T-helper 17 cell (primary cell): ENCODE data around the gene CASD1. TPM values are rescaled to one million over a fixed set of nuclear protein-coding genes. Genes with fewer than 3 reads are reported as not detected.
A peak's percentile ranks its signal among the peaks of the same experiment; 100 is the strongest.

Experiments used
- ATAC-seq: fragments of 150-1000 bp; cut with Tn5 transposase; 2 replicates; pipeline ENCODE4 v1.10.0; 2021; ENCODE audit warnings: mild to moderate bottlenecking, moderate library complexity
- DNase-seq, 3 donors: peaks; one replicate each; pipeline versions ENCODE4 v3.0.0 to v3.0.0-alpha.2; 2020 to 2021
- H3K9me3 ChIP-seq: one replicate; pipeline ENCODE4 v1.7.0; 2013; ENCODE audit warnings: low read length, mild to moderate bottlenecking; ENCODE audit not compliant: control insufficient read depth, poor library complexity, severe bottlenecking
- H3K27ac Mint-ChIP-seq: one replicate; pipeline ENCODE4 v1.8.0; 2022; ENCODE audit warnings: mild to moderate bottlenecking, moderate library complexity, mixed read lengths
- H3K27me3 Mint-ChIP-seq: one replicate; pipeline ENCODE4 v1.8.0; 2022; ENCODE audit warnings: mixed read lengths
- H3K36me3 Mint-ChIP-seq: one replicate; pipeline ENCODE4 v1.8.0; 2022; ENCODE audit warnings: low read depth, mixed read lengths
- H3K4me1 Mint-ChIP-seq: one replicate; pipeline ENCODE4 v1.8.0; 2022; ENCODE audit warnings: mild to moderate bottlenecking, mixed read lengths
- H3K4me3 Mint-ChIP-seq: one replicate; pipeline ENCODE4 v1.8.0; 2022; ENCODE audit warnings: mild to moderate bottlenecking, moderate library complexity, mixed read lengths
- total RNA-seq, 4 donors: library from RNA in 2 of 4; stranded (reverse) in 2 of 4; gene quantifications; one replicate each; pipeline ENCODE4 v1.2.3 and lab custom pipeline; 2022 to 2026

CASD1 gene
- total RNA-seq, 2 donors from 2014 or later: 18.4 to 22.9 TPM

DNA sequence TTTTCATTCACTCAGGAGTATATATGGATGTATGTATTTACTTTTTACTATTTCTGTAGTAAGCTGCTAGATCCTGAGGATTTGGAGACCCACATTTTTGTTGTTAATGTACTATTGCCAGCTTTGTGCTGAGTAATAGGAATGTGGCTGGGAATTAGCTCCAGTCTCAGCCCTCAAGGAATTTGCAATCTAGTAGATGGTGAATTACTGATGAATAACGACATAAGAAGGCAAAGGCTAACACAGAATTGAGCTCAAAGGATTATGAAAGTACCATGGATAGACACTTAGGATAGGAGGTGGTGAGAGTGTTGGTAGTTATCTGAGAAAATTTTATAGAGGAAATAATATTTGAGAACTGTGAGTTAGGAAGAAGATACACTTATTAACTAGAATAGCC lies 19.9 kb downstream of the CASD1 start:
- Mint-ChIP-seq H3K4me3 (no peak overlapping the region), H3K36me3 (peaks cover 9% of the 10 kb centered on the region), H3K27ac (no peak overlapping the region), H3K4me1 (peaks cover 6% of the 10 kb centered on the region), H3K27me3 (no peaks in the 10 kb centered on the region)
- ATAC-seq (no peak), DNase-seq (no peak)
- H3K9me3 ChIP-seq: no peaks in the 10 kb centered on the region

DNA sequence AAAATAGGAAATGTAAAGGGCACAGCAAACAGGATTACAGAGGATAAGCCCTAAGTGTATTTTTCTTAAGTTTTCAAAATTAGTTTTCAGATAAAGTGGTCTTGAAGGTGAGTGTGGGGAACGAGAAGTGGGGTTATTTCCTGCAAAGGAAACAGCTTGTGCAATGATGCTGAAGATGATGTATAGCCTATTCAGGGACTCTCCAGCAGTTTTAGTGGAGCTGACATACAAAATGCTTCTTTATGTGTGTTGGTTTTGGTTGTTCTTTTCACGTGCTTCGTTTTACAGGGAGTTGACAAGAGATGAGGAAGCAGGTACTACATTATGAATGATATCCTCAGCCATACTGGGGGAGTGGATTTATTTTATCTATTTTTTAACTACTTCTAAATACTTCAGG lies 20.5 kb downstream of the CASD1 start:
- ATAC-seq: no peak
- H3K9me3 ChIP-seq: no peaks in the 10 kb centered on the region
- no peak for DNase-seq
- H3K36me3 Mint-ChIP-seq: peaks cover 7% of the 10 kb centered on the region
- no peaks in the 10 kb centered on the region for H3K27me3 Mint-ChIP-seq
- H3K4me1 Mint-ChIP-seq: peaks cover 6% of the 10 kb centered on the region
- no peak overlapping the region for H3K4me3 Mint-ChIP-seq
- H3K27ac Mint-ChIP-seq: no peak overlapping the region

DNA sequence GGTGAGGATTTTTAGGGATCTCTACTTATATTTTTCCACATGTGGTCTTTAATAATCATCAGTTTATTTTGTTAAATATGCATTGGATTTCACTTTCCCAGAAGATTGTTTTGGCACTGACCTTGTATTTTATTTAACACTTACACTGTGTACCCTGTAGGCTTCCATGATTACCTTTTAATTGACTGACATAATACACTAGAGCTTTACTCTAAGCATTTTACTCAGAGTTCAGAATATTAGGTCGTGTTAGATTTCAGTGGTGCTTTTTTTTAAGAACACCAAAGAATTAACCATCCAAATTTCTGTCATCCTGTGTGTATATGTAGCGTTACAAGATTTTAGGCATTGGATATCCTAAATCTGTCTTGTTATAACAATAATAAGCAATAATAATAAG lies 23.1 kb downstream of the CASD1 start:
- Mint-ChIP-seq H3K4me1 (peaks cover 1% of the 10 kb centered on the region), H3K36me3 (peaks cover 2% of the 10 kb centered on the region), H3K27ac (peak overlapping the region; percentile 16), H3K4me3 (no peak overlapping the region), H3K27me3 (no peaks in the 10 kb centered on the region)
- DNase-seq (no peak), ATAC-seq (no peak)
- no peaks in the 10 kb centered on the region for H3K9me3 ChIP-seq

- no peaks in the 10 kb centered on the region for H3K9me3 ChIP-seq
- no peak overlapping the region for H3K27ac Mint-ChIP-seq
- H3K4me1 Mint-ChIP-seq: peaks cover 3% of the 10 kb centered on the region
- no peak for DNase-seq
- H3K4me3 Mint-ChIP-seq: no peak overlapping the region
- H3K27me3 Mint-ChIP-seq: no peaks in the 10 kb centered on the region
- H3K36me3 Mint-ChIP-seq: peaks cover 6% of the 10 kb centered on the region
- no peak for ATAC-seq
Measured at GRCh38 chr7:94540428-94540827, 30.8 kb downstream of the CASD1 start.

DNA sequence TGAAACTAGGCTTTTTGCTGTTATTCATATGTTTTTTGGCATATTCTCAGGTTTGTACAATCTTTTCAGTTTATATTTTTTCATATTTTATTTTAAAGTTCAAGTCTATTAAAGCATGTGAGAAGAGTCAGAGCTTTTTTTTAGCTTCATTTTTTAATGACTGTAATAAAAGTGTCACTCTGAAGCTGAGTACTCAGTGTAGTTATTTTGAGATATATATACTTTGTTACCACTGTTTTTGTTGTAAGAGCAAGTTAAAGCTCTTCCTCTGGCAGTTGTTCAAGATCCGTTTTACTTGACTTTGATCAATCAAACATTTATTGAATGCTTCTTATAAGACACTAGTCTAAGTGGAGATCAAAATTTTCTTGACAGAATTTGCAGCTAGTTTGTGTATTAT lies 37.5 kb downstream of the CASD1 start:
- no peaks in the 10 kb centered on the region for H3K9me3 ChIP-seq
- Mint-ChIP-seq H3K4me3 (no peak overlapping the region), H3K4me1 (no peaks in the 10 kb centered on the region), H3K27ac (no peak overlapping the region), H3K27me3 (no peaks in the 10 kb centered on the region), H3K36me3 (peaks cover 10% of the 10 kb centered on the region)
- DNase-seq (no peak), ATAC-seq (no peak)

DNA sequence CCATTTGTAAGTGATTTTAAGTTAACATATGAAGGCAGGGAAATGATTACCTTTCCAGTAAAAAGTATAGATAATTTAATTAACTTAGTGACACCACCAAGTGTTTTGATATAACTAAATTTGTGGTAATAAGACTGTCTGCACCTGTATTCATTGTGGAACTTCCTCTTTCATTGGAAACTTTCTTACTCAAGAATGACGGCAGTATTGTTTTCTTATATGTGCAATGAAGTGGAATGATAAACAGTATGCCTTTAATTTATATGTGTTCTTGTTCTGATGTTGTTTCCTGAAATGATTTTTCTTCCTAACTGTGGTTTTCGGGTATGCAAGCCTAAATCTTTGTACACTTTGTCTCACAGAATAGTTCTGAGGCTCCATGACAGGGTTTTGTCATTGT lies 46.4 kb downstream of the CASD1 start:
- Mint-ChIP-seq H3K27me3 (no peaks in the 10 kb centered on the region), H3K4me3 (no peak overlapping the region), H3K4me1 (no peaks in the 10 kb centered on the region)

GRCh38 chr7:94557215-94557614 lies 47.6 kb downstream of the CASD1 start:
- H3K9me3 ChIP-seq: no peaks in the 10 kb centered on the region
- H3K36me3 Mint-ChIP-seq: peaks cover 6% of the 10 kb centered on the region
- H3K4me1 Mint-ChIP-seq: no peaks in the 10 kb centered on the region
- no peak overlapping the region for H3K27ac Mint-ChIP-seq
- DNase-seq: no peak
- no peak overlapping the region for H3K4me3 Mint-ChIP-seq
- H3K27me3 Mint-ChIP-seq: no peaks in the 10 kb centered on the region
- ATAC-seq: no peak

More for the DNA sequence above, 46.4 kb downstream of the CASD1 start:
- no peak overlapping the region for H3K27ac Mint-ChIP-seq
- H3K9me3 ChIP-seq: no peaks in the 10 kb centered on the region
- peak; percentile 21 for ATAC-seq
- no peak for DNase-seq
- peaks cover 7% of the 10 kb centered on the region for H3K36me3 Mint-ChIP-seq

GRCh38 chr7:94559972-94560371 lies 50.4 kb downstream of the CASD1 start:
- H3K9me3 ChIP-seq: no peaks in the 10 kb centered on the region
- Mint-ChIP-seq H3K36me3 (peaks cover 2% of the 10 kb centered on the region), H3K4me1 (no peaks in the 10 kb centered on the region), H3K27me3 (no peaks in the 10 kb centered on the region), H3K4me3 (no peak overlapping the region), H3K27ac (no peak overlapping the region)
- DNase-seq: no peak
- ATAC-seq: no peak

DNA sequence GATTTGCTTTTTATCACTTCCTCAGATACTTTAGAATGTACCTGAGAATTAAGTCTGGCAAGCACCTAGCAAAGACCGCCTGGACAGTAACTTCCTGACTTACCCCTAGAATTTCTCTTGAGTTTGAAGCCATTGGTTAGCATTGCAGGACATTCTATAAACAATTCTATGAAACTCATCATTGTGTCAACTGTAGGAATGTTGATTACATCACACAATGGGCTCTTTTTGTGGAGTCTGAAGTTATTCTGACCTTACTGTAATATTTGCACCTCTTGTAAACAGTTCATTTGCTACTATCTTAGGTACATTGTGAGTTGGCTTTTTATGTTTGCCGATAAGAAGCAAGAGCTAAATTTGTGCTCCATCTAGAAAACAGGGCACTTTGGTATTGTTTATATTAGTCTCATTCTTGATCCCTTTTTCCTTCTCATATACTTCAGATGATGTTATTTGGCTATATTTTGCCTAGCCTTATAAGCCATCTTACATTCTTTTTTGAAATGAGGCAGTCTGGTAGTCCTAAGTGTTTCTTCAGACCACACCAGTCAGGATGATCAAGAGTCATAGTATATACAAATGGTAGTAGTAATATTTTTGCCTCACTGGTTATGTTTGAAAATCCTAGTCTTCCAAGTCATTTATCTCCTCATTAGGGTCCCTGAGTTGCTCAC lies 52.4 kb downstream of the CASD1 start:
- Mint-ChIP-seq H3K4me3 (no peak overlapping the region), H3K36me3 (peaks cover 2% of the 10 kb centered on the region), H3K27ac (no peak overlapping the region), H3K27me3 (no peaks in the 10 kb centered on the region), H3K4me1 (no peaks in the 10 kb centered on the region)
- no peak for DNase-seq
- ATAC-seq: no peak
- H3K9me3 ChIP-seq: no peaks in the 10 kb centered on the region

- no peak overlapping the region for H3K27ac Mint-ChIP-seq
- no peaks in the 10 kb centered on the region for H3K9me3 ChIP-seq
- H3K27me3 Mint-ChIP-seq: no peaks in the 10 kb centered on the region
- H3K4me1 Mint-ChIP-seq: no peaks in the 10 kb centered on the region
- ATAC-seq: no peak
- H3K36me3 Mint-ChIP-seq: peaks cover 2% of the 10 kb centered on the region
- no peak for DNase-seq
- no peak overlapping the region for H3K4me3 Mint-ChIP-seq
Measured at GRCh38 chr7:94562525-94562924, 52.9 kb downstream of the CASD1 start.

DNA sequence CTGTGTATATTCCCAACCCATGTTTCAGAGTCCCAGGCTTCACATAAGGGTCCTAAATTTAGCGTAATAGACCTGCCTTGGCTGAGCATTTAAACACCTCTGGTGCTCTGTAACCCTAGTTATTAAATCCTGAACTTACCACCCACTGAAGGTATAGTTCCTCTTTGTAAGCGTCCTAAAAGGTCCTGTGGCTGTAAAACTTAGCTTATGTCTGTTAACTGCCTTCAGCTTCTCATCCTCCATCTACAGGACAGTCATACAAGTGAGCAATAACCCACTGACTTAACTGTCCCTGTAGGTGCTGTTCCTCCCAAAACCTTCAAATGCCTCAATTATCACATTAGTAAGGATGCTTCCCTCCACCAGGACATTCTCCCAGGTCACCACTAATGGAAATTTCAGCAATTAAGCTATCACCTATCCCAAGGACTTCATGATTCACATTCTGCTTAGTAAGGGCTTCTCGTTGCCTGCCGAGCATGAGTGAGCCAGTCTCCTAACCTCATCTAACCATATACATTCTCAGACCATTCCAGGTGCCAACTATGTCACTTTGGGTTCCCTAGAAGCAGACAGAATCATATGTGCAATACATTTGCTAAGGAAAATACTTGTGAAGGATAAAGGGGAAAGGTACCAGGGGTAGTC lies 55.8 kb downstream of the CASD1 start:
- Mint-ChIP-seq H3K36me3 (no peaks in the 10 kb centered on the region), H3K4me3 (no peak overlapping the region), H3K27ac (no peak overlapping the region), H3K27me3 (no peaks in the 10 kb centered on the region), H3K4me1 (no peaks in the 10 kb centered on the region)
- ATAC-seq (no peak), DNase-seq (no peak)
- H3K9me3 ChIP-seq: no peaks in the 10 kb centered on the region

- no peak overlapping the region for H3K4me3 Mint-ChIP-seq
- H3K9me3 ChIP-seq: no peaks in the 10 kb centered on the region
- no peak for DNase-seq
- no peaks in the 10 kb centered on the region for H3K36me3 Mint-ChIP-seq
- H3K4me1 Mint-ChIP-seq: no peaks in the 10 kb centered on the region
- H3K27me3 Mint-ChIP-seq: no peaks in the 10 kb centered on the region
- ATAC-seq: no peak
- no peak overlapping the region for H3K27ac Mint-ChIP-seq
Measured at GRCh38 chr7:94567396-94567795, 57.8 kb downstream of the CASD1 start.

DNA sequence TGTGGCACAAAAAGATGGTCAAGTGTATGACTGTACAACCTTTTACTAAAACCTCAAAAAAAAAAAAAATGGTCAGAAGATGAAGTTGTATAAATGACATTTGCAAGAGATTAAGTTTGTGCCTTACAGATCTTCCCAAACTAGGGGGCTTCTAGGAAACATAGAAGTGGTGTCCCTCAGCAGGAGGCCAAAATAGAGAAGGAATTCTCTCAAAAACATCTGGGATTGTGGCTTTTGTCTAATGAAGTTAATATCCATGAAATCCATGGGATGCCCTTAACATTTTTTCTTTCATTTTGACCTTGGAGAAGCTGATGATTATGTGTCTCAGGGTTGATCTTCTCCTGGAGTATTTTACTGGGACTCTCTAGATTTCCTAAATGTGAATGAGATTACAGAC lies 62.2 kb downstream of the CASD1 start:
- Mint-ChIP-seq H3K27me3 (no peaks in the 10 kb centered on the region), H3K4me3 (no peak overlapping the region), H3K36me3 (peaks cover 15% of the 10 kb centered on the region), H3K27ac (no peak overlapping the region), H3K4me1 (no peaks in the 10 kb centered on the region)
- no peaks in the 10 kb centered on the region for H3K9me3 ChIP-seq
- DNase-seq (no peak), ATAC-seq (no peak)

DNA sequence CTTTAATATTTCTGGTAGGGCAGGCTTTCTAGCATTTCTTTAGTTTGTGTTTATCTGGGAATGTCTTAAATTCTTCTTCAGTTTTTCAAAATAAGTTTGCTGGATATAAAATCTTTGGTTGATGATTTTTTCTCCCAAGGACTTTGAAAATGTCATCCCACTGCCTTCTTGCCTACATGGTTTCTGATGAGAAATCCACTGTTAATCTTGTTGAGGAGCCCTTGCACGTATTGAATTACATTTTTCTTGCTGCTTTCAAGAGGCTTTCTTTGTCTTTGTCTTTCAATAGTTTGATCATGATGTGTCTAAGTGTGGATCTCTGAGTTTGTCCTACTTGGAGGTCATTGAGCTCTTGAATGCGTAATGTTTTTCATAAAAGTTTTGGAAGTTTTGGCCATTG lies 66.0 kb downstream of the CASD1 start:
- Mint-ChIP-seq H3K36me3 (peaks cover 19% of the 10 kb centered on the region), H3K4me1 (no peaks in the 10 kb centered on the region), H3K27me3 (no peaks in the 10 kb centered on the region), H3K4me3 (no peak overlapping the region), H3K27ac (no peak overlapping the region)
- DNase-seq (no peak), ATAC-seq (no peak)
- H3K9me3 ChIP-seq: no peaks in the 10 kb centered on the region
